Measurements from ENCODE around the gene C17orf114.

C17orf114 gene

DNA sequence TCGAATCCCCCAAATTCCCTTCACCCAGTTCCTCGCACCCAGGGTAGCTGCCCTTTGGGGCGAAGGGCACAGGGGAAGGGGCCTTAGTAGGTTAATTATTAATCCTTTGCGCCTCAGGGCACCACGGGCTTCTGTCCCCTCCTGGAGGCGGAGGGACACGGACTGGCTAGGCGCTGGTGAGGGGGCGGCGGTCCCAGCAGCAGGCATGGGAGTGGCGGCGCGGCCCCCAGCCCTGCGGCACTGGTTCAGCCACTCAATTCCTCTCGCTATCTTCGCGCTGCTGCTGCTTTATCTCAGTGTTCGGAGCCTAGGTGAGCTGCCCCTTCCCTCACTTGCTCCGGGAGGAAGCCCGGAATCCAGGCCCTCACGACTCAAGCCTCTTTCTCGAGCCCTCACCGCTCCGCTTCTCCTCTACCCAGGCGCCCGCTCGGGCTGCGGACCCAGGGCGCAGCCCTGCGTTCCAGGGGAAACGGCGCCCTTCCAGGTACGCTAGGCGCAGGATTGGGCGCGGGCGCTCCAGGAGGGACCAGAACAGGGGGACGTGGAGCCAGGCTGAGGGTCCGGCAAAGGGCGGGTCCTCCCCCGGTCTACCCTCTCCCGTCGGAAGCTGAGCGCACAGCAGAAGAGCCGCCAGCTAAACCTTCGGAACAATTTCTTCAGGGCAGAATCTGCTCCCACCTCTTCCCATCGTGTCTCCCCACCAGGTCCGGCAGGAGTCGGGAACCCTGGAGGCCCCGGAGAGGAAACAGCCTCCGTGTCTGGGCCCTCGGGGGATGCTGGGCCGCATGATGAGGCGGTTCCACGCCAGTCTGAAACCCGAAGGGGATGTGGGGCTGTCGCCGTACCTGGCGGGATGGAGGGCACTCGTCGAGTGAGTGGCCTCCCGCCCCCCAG, 13.1 kb downstream of the C17orf114 start, which contains the start of gene GLTPD2 (continued):
- TF ChIP-seq, protein P1, sequence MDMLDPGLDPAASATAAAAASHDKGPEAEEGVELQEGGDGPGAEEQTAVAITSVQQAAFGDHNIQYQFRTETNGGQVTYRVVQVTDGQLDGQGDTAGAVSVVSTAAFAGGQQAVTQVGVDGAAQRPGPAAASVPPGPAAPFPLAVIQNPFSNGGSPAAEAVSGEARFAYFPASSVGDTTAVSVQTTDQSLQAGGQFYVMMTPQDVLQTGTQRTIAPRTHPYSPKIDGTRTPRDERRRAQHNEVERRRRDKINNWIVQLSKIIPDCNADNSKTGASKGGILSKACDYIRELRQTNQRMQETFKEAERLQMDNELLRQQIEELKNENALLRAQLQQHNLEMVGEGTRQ (IDR thresholded peaks at IDR 0.05; ENCODE audit: low read depth, low read length): no peak

DNA sequence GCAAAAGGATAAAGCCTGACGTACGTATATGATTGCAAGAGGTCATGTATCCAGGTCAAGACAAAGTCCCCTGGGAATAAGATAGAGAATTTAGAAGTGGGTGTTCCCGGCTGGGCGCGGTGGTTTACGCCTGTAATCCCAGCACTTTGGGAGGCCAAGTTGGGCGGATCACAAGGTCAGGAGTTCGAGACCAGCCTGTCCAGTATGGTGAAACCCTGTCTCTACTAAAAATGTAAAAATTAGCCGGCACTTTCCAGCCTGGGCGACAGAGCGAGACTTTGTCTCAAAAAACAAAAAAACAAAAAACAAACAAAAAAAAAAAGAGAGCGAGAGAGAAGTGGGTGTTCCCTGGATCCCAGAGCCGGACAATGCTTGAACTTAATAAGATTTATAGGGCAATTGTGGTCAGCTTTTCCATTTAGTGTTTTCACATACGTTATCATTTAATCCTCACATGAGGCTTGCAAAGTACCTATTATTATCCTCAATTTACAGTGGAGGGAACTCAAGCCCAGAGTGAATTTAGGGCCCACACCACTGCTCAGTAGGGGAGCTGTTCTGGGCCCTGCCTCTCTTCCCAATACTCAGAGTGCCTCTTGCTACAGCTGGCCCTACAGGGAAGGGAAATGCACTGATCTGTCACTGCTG, 13.8 kb downstream of the C17orf114 start:
- Histone ChIP-seq H3K9me1 (ENCODE audit: insufficient read depth, low read length) (peaks cover 4% of the 10 kb centered on the region), H4K5ac (ENCODE audit: low read depth, low read length) (no peak overlapping the region), H3K4me2 (ENCODE audit: low read depth, low read length) (no peak overlapping the region), H2BK15ac (ENCODE audit: low read depth, low read length) (no peak overlapping the region), H4K20me1 (ENCODE audit: insufficient read depth, low read length) (no peaks in the 10 kb centered on the region), H3K27ac (ENCODE audit: insufficient read depth, low read length) (no peak overlapping the region), H3K79me1 (ENCODE audit: low read depth in 1 of 2, low read length in 2 of 2) (peaks cover 0 to 5% of the 10 kb centered on the region in 2 experiments; a peak in 2 of 4 replicates), H4K8ac (ENCODE audit: low read depth in 2 of 2, low read length in 2 of 2) (no peak overlapping the region), H3K18ac (ENCODE audit: low read depth, low read length) (no peak overlapping the region), H2BK5ac (ENCODE audit: low read depth, low read length, poor library complexity, severe bottlenecking) (no peak overlapping the region), H3K56ac (ENCODE audit: extremely low read depth, insufficient read depth, low read length) (no peak overlapping the region), H2AK9ac (replicated peaks; ENCODE audit: low read depth, low read length, poor library complexity) (no peak overlapping the region), H3K36me3 (ENCODE audit: control insufficient read depth, insufficient read depth, low read length) (no peaks in the 10 kb centered on the region), H2AFZ (replicated peaks; ENCODE audit: low read length, poor library complexity) (no peak overlapping the region), H3K4me1 (ENCODE audit: control insufficient read depth, insufficient read depth, low read length) (peaks cover 5% of the 10 kb centered on the region; the same call in 1 of the 2 replicates), H2BK20ac (ENCODE audit: low read depth, low read length) (no peak overlapping the region), H3K23ac (ENCODE audit: low read depth, low read length) (no peak overlapping the region), H2BK120ac (ENCODE audit: low read depth, low read length) (no peak overlapping the region), H2AK5ac (ENCODE audit: low read depth, low read length) (no peak overlapping the region), H3K4me3 (ENCODE audit: insufficient read depth, low read depth, low read length) (no peak overlapping the region), H4K91ac (ENCODE audit: insufficient read depth, low read depth, low read length) (no peak overlapping the region), H3K27me3 (ENCODE audit: control insufficient read depth, insufficient read depth, low read length) (peaks cover 29% of the 10 kb centered on the region), H3K9me3 (ENCODE audit: control insufficient read depth, insufficient read depth, low read length) (no peaks in the 10 kb centered on the region), H3K4ac (ENCODE audit: low read depth, low read length) (no peak overlapping the region), H3K9ac (ENCODE audit: low read depth, low read length) (no peak overlapping the region), H3K14ac (replicated peaks; ENCODE audit: low read depth, low read length) (no peak overlapping the region)
- intact Hi-C loops (cut with micrococcal nuclease) (no loop called here), dilution Hi-C loops (cut with HindIII; ENCODE audit: low sequenced_read_pairs, unreplicated experiment) (no loop called here), in situ Hi-C loops (cut with MboI; ENCODE audit: low sequenced_read_pairs) (loop anchor here (5.0 kb wide), 1 partner anchor 94 kb away; no protein-coding TSS in a partner anchor)
- 86% methylated on average over 5 of the region's 14 CpGs; no CpG with 5 or more reads in 1 of the 2 experiments for WGBS, 2 experiments (ENCODE audit: extremely low coverage in 2 of 2, insufficient read length in 1 of 2)
- POLR2A ChIA-PET (ENCODE audit: unreplicated experiment): no interaction called here
- CTCF ChIA-PET: interaction anchor here (0.6 to 1.1 kb wide), 2 partner anchors 11 to 115 kb away, joined by 4 to 5 read pairs; partner anchors contain the start of gene CHRNE
- no TSS peak for BruUV-seq (replicated peaks)
- no peak for ATAC-seq (ENCODE audit: low read depth)
- no peak for DNase-seq
- TF ChIP-seq, protein P2, sequence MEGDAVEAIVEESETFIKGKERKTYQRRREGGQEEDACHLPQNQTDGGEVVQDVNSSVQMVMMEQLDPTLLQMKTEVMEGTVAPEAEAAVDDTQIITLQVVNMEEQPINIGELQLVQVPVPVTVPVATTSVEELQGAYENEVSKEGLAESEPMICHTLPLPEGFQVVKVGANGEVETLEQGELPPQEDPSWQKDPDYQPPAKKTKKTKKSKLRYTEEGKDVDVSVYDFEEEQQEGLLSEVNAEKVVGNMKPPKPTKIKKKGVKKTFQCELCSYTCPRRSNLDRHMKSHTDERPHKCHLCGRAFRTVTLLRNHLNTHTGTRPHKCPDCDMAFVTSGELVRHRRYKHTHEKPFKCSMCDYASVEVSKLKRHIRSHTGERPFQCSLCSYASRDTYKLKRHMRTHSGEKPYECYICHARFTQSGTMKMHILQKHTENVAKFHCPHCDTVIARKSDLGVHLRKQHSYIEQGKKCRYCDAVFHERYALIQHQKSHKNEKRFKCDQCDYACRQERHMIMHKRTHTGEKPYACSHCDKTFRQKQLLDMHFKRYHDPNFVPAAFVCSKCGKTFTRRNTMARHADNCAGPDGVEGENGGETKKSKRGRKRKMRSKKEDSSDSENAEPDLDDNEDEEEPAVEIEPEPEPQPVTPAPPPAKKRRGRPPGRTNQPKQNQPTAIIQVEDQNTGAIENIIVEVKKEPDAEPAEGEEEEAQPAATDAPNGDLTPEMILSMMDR (conservative IDR thresholded peaks at IDR 0.05; ENCODE audit: low read depth, low read length): no peak
- TF ChIP-seq BHLHE40 (IDR thresholded peaks at IDR 0.05; ENCODE audit: low read depth, low read length) (no peak), CEBPB (IDR thresholded peaks at IDR 0.05; ENCODE audit: low read depth, low read length) (no peak), MXI1 (IDR thresholded peaks at IDR 0.05; ENCODE audit: borderline replicate concordance, low read depth, low read length) (no peak), MAFK (IDR thresholded peaks at IDR 0.05; ENCODE audit: low read depth, low read length) (no peak), SMC3 (IDR thresholded peaks at IDR 0.05; ENCODE audit: low read depth, low read length) (no peak), RAD21 (IDR thresholded peaks at IDR 0.05; ENCODE audit: low read length) (no peak), NFE2L2 (IDR thresholded peaks at IDR 0.05; ENCODE audit: low read depth, low read length) (no peak), POLR2A (IDR thresholded peaks at IDR 0.05; ENCODE audit: low read depth, low read length) (no peak)
- TF ChIP-seq, protein P3, sequence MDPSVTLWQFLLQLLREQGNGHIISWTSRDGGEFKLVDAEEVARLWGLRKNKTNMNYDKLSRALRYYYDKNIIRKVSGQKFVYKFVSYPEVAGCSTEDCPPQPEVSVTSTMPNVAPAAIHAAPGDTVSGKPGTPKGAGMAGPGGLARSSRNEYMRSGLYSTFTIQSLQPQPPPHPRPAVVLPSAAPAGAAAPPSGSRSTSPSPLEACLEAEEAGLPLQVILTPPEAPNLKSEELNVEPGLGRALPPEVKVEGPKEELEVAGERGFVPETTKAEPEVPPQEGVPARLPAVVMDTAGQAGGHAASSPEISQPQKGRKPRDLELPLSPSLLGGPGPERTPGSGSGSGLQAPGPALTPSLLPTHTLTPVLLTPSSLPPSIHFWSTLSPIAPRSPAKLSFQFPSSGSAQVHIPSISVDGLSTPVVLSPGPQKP (IDR thresholded peaks at IDR 0.05; ENCODE audit: borderline replicate concordance, low read depth, low read length): no peak
